Measurements from ENCODE around the gene HYAL1. TPM values are rescaled to one million over a fixed set of nuclear protein-coding genes. Genes with fewer than 3 reads are reported as not detected.

The HYAL1 gene
- 0.22 to 0.65 TPM (median 0.26 TPM) in 3 replicates for total RNA-seq
- long read RNA-seq, partial matches to known transcripts: 0 of 1 reads
- long read RNA-seq, other reads (novel, unspliced or antisense): 1 of 1 reads

DNA sequence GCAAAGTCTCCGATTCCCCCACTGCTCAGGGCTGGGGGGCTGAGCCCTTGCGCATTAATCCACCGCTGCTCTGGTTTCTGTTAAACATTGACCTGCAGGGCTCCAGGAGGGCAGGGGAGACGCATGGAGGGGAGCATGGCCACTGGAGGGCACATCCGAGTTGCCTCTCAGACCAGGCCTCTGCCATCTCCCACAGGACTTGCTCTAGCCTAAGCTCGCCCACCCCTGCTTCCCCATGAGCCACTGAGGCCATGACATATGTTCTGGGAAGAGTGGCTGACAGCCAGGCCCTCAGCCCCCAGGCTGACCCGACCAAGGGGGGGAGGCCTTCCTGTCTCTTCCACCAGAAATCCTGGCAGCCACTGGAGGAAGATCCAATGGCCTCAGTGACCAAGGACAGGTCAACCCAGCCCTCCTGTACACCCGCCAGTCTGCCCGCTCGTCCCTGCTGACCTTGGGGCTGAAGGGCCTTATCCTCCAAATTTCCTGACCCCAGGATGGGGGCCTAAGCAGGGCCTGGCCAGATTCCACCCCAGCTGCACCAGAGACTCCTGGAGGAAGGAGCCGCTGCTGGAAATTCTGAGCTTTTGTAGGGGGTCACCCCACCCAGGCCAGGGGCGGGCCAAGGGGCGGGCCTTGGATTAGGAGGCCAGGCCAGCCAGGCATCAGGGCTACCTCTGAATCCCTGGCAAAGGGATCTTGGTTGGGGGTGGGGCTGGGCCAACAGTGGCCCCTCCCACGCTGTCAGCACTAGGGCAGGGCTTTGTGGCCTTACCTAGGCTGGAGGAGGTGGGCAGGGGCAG lies at the start of gene HYAL1:
HYAL1 (minus strand) TSS at position 562 of the 803 bp plus-strand sequence. CDS start 618 bp downstream, outside the sequence.
- no peak within 1 kb of the TSS for H3K27ac Mint-ChIP-seq (ENCODE audit: unreplicated experiment)
- H3K4me3 Mint-ChIP-seq (ENCODE audit: unreplicated experiment): no peak within 1 kb of the TSS
- no peaks in the 10 kb centered on the region for H3K36me3 Mint-ChIP-seq (ENCODE audit: low read depth)

GRCh38 chr3:50352781-50353180 lies 49.4 kb upstream of the HYAL1 start:
- Mint-ChIP-seq H3K36me3 (ENCODE audit: low read depth) (peaks cover 8% of the 10 kb centered on the region), H3K27ac (ENCODE audit: unreplicated experiment) (peak overlapping the region; percentile 13), H3K4me1 (ENCODE audit: low read depth) (peaks cover 53% of the 10 kb centered on the region), H3K9me3 (ENCODE audit: low read depth) (no peaks in the 10 kb centered on the region), H3K4me3 (ENCODE audit: unreplicated experiment) (no peak overlapping the region), H3K27me3 (ENCODE audit: low read depth) (no peaks in the 10 kb centered on the region)
- TF ChIP-seq, protein P1, sequence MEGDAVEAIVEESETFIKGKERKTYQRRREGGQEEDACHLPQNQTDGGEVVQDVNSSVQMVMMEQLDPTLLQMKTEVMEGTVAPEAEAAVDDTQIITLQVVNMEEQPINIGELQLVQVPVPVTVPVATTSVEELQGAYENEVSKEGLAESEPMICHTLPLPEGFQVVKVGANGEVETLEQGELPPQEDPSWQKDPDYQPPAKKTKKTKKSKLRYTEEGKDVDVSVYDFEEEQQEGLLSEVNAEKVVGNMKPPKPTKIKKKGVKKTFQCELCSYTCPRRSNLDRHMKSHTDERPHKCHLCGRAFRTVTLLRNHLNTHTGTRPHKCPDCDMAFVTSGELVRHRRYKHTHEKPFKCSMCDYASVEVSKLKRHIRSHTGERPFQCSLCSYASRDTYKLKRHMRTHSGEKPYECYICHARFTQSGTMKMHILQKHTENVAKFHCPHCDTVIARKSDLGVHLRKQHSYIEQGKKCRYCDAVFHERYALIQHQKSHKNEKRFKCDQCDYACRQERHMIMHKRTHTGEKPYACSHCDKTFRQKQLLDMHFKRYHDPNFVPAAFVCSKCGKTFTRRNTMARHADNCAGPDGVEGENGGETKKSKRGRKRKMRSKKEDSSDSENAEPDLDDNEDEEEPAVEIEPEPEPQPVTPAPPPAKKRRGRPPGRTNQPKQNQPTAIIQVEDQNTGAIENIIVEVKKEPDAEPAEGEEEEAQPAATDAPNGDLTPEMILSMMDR (IDR thresholded peaks at IDR 0.05): peak; percentile 63
- no peak for DNase-seq (ENCODE audit: low spot score)

More for the DNA sequence above, at the start of gene HYAL1:
- TF ChIP-seq, protein P1 (IDR thresholded peaks at IDR 0.05): no peak
- H3K9me3 Mint-ChIP-seq (ENCODE audit: low read depth): no peaks in the 10 kb centered on the region
- peaks cover 20% of the 10 kb centered on the region for H3K4me1 Mint-ChIP-seq (ENCODE audit: low read depth)
- no peak for DNase-seq (ENCODE audit: low spot score)
- H3K27me3 Mint-ChIP-seq (ENCODE audit: low read depth): no peaks in the 10 kb centered on the region

DNA sequence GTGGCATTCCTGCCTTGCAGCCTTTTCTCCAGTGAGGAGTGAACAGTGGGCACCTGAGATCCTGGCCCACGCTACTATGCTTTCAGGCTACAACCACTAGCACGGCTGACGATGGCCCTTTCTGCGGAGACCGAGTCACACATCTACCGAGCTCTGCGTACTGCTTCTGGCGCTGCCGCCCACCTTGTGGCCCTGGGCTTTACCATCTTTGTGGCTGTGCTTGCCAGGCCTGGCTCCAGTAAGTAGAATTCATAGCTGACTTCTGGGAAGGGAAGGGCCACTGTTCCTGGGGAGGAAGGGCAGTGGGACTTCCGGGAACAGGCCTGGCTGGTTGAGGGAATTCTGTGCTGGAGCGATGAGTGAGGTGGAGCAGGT lies 47.9 kb upstream of the HYAL1 start:
- no peak for DNase-seq (ENCODE audit: low spot score)
- H3K9me3 Mint-ChIP-seq (ENCODE audit: low read depth): no peaks in the 10 kb centered on the region
- peak overlapping the region; percentile 96 for H3K27ac Mint-ChIP-seq (ENCODE audit: unreplicated experiment)
- TF ChIP-seq, protein P1 (IDR thresholded peaks at IDR 0.05): peak; percentile 1
- H3K36me3 Mint-ChIP-seq (ENCODE audit: low read depth): peaks cover 8% of the 10 kb centered on the region
- peaks cover 46% of the 10 kb centered on the region for H3K4me1 Mint-ChIP-seq (ENCODE audit: low read depth)
- no peaks in the 10 kb centered on the region for H3K27me3 Mint-ChIP-seq (ENCODE audit: low read depth)
- peak overlapping the region; percentile 92 for H3K4me3 Mint-ChIP-seq (ENCODE audit: unreplicated experiment)

DNA sequence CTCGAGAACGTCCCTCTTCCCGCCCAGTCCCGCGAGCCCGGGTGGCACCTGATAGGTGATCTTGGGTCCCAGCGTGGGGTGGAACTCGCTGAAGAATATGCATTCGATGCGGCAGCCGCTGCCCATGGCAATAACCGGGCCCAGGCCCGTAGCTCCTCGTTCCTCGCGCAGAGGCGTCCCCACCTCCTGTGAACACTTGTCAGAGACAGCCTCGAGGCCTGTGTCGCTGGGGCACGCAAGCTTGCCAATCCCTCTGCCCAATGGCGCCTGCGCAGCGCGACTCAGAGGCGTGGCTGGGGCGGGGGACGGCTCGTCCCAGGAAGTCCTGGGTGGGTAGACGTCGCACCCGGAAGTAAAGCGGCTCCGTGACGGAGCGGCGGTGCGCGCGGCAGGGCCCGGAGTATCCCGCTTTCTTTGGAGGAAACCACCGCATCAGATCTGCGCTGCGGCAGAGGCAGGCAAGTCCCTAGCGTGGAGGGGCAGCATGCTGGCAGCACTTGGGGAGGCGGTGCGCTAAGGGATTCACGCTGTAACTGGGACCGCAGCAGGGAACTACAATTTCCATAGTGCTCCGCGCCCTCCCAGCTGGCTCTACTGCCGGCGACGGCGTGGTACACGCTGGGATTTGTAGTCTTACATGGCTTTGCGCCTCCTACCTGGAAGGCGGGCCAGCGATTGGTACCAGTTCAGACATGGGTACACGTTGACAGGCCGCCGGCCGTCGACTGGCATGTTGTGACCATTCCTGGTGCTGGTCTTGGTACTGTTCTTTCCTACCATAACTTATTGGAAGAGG lies 47.4 kb upstream of the HYAL1 start, which contains the start of the genes CYB561D2 and NPRL2:
CYB561D2 (plus strand) TSS at position 336 of the 796 bp plus-strand sequence. CDS start 572 bp downstream, outside the sequence.
NPRL2 (minus strand) TSS at position 249 of the 796 bp plus-strand sequence; CDS start at position 126, 123 bp downstream.
- Mint-ChIP-seq H3K36me3 (ENCODE audit: low read depth) (peaks cover 8% of the 10 kb centered on the region), H3K9me3 (ENCODE audit: low read depth) (no peaks in the 10 kb centered on the region), H3K4me1 (ENCODE audit: low read depth) (peaks cover 44% of the 10 kb centered on the region), H3K4me3 (ENCODE audit: unreplicated experiment) (peak within 1 kb of the TSS; percentile 92), H3K27ac (ENCODE audit: unreplicated experiment) (peak within 1 kb of the TSS; percentile 96), H3K27me3 (ENCODE audit: low read depth) (no peaks in the 10 kb centered on the region)
- TF ChIP-seq, protein P1 (IDR thresholded peaks at IDR 0.05): peak; percentile 16
- peak; percentile 98 for DNase-seq (ENCODE audit: low spot score)

GRCh38 chr3:50350213-50350526 lies 46.8 kb upstream of the HYAL1 start:
- H3K9me3 Mint-ChIP-seq (ENCODE audit: low read depth): no peaks in the 10 kb centered on the region
- peak overlapping the region; percentile 96 for H3K27ac Mint-ChIP-seq (ENCODE audit: unreplicated experiment)
- TF ChIP-seq, protein P1 (IDR thresholded peaks at IDR 0.05): no peak
- no peaks in the 10 kb centered on the region for H3K27me3 Mint-ChIP-seq (ENCODE audit: low read depth)
- no peak for DNase-seq (ENCODE audit: low spot score)
- H3K4me3 Mint-ChIP-seq (ENCODE audit: unreplicated experiment): peak overlapping the region; percentile 92
- H3K36me3 Mint-ChIP-seq (ENCODE audit: low read depth): peaks cover 6% of the 10 kb centered on the region
- H3K4me1 Mint-ChIP-seq (ENCODE audit: low read depth): peaks cover 40% of the 10 kb centered on the region

All from chondrocyte (in vitro differentiated cells).